GM12874 (cell line): ENCODE results near the gene PSMG4.
A peak's percentile ranks its signal among the peaks of the same experiment; 100 is the strongest.

Source experiments
- CTCF ChIP-seq: IDR thresholded peaks from 2 replicates; pipeline ENCODE4 v1.5.1; 2011; ENCODE audit warnings: low read depth, mild to moderate bottlenecking, control low read depth, low read length, moderate library complexity; ENCODE audit not compliant: insufficient read depth

Gene PSMG4

GRCh38 chr6:3231247-3232016 is 27.3 kb upstream of the PSMG4 start:
- no peak for TF ChIP-seq CTCF

GRCh38 chr6:3232017-3232945 is 26.5 kb upstream of the PSMG4 start:
- TF ChIP-seq CTCF = no peak

- TF ChIP-seq CTCF = no peak
These were observed 25.4 kb upstream of the PSMG4 start for GRCh38 chr6:3233321-3233720.

- TF ChIP-seq CTCF = no peak
These were observed 24.8 kb upstream of the PSMG4 start for GRCh38 chr6:3233904-3234303.

- 0 out of 2 replicates have a peak, but pooled peaks have one; percentile 3 for TF ChIP-seq CTCF
These were observed 23.3 kb upstream of the PSMG4 start for GRCh38 chr6:3235486-3235885.

- TF ChIP-seq CTCF = no peak
These were observed 22.7 kb upstream of the PSMG4 start for GRCh38 chr6:3236005-3236404.
